Pancreas (tissue), 10 donors: ENCODE results near the gene CDK18. TPM values are rescaled to one million over a fixed set of nuclear protein-coding genes. Genes with fewer than 3 reads are reported as not detected.

Source experiments
- ATAC-seq, 4 donors: fragments of 200-7000 bp; cut with Tn5 transposase; one replicate each; pipeline versions ENCODE4 v1.8.0 to v1.9.1; 2020; ENCODE audit warnings: mild to moderate bottlenecking in 4 of 4, moderate library complexity in 4 of 4
- DNase-seq, 6 donors: peaks; one replicate each; pipeline ENCODE4 v3.0.0-alpha.2; 2020
- FAIRE-seq: peaks from 2 replicates; lab custom pipeline; 2012; peaks lifted over from hg19 to GRCh38; lab: Jason Lieb, UNC
- H3K27ac ChIP-seq, 4 donors: fragments of 200-600 bp; sonication (generic); 1 replicate in 3 of 4; 2 replicates in 1 of 4; pipeline versions ENCODE4 v1.5.0 to v1.8.0; 2020
- H3K27me3 ChIP-seq, 4 donors: fragments of 200-600 bp; one replicate each; pipeline ENCODE4 v1.8.0; 2021
- H3K36me3 ChIP-seq, 3 donors: fragments of 200-600 bp; sonication (generic) in 1 of 3; one replicate each; pipeline versions ENCODE4 v1.5.0 to v1.8.0; 2020 to 2021
- H3K4me1 ChIP-seq, 3 donors: fragments of 200-600 bp; one replicate each; pipeline ENCODE4 v1.8.0; 2021
- H3K4me3 ChIP-seq, 4 donors: fragments of 200-600 bp; sonication (generic) in 2 of 4; one replicate each; pipeline versions ENCODE4 v1.5.0 to v1.8.0; 2020 to 2021
- H3K9me3 ChIP-seq, 4 donors: fragments of 200-600 bp; one replicate each; pipeline ENCODE4 v1.8.0; 2021
- WGBS, 2 donors: extraction: QIAGEN DNeasy Blood & Tissue Kit; methylation state at CpG; one replicate each; pipeline ENCODE4 v1.1.7; 2013; 5-methylcytosine and 5-hydroxymethylcytosine counted together
- intact Hi-C, 3 donors: fragments of 100-400 bp; cut with DNase I; formaldehyde crosslinking; loops; one replicate each; pipeline versions ENCODE4 v1.11.1 to v1.14.2; 2022
- polyA plus RNA-seq, 2 donors: library from polyadenylated mRNA; stranded (reverse); fragments of 200-250 nt; gene quantifications; one replicate each; pipeline ENCODE4 v1.2.3, GENCODE V29; 2013
- total RNA-seq, 6 donors: library from RNA; stranded (reverse); fragmentation: NEBNext Ultra II Directional in 4 of 6; extraction: Animal tissue kit (Norgen Biotek cat#: 25700) in 4 of 6; gene quantifications; one replicate each; pipeline versions ENCODE4 v1.2.1 to v1.2.4, GENCODE V29; 2021 to 2023
- TF ChIP-seq, protein P1 (sequence below), 4 donors: fragments of 200-600 bp; sonication (generic) in 3 of 4; IDR thresholded peaks; one replicate each; pipeline versions ENCODE4 v1.5.0 to v1.8.0; 2021; ENCODE audit warnings: antibody characterized with exemption in 4 of 4
- donor health status: healthy with polysubstance abuse.
- donor health status: DM: no; HTN: no; CAD: no; lungs with moderate emphysema.
- donor health status: DM: no; HTN: no; CAD: no.
- donor health status: control.
- donor health status: control.
- donor health status: Bipolar disorder and iron deficiency.
- donor health status: DM: yes; HTN: yes; CAD: no.
- donor health status: DM: no; HTN: no; CAD: no.
- donor health status: DM: no; HTN: no; CAD: no.
- donor health status: DM: yes; HTN: yes; CAD: no.

Gene CDK18
- total and polyA plus RNA-seq, 8 donors: 7.7 to 35.4 (median 14.3) TPM

DNA sequence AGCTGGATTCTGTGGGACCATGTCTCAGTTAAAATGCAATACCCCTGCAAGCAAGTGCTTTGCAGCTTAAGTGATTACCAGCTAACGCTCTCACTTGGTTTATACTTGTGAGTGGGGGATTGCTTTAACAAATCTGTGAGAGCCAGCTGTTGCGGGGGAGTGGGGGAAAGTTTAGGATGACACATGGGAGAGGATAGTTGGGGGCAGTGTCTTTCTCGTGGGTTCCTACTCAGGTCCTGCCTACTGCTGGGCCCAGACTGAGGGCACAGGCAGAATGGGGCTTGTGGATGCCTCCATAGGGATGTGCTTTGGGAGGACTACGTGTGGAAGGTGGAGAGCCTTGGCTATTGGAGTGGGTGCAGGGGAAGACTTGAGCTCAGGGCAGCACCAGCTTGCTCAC is 67.3 kb downstream of the CDK18 start:
- no peak for DNase-seq
- TF ChIP-seq, protein P1, sequence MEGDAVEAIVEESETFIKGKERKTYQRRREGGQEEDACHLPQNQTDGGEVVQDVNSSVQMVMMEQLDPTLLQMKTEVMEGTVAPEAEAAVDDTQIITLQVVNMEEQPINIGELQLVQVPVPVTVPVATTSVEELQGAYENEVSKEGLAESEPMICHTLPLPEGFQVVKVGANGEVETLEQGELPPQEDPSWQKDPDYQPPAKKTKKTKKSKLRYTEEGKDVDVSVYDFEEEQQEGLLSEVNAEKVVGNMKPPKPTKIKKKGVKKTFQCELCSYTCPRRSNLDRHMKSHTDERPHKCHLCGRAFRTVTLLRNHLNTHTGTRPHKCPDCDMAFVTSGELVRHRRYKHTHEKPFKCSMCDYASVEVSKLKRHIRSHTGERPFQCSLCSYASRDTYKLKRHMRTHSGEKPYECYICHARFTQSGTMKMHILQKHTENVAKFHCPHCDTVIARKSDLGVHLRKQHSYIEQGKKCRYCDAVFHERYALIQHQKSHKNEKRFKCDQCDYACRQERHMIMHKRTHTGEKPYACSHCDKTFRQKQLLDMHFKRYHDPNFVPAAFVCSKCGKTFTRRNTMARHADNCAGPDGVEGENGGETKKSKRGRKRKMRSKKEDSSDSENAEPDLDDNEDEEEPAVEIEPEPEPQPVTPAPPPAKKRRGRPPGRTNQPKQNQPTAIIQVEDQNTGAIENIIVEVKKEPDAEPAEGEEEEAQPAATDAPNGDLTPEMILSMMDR (IDR thresholded peaks at IDR 0.05): no peak
- Histone ChIP-seq H3K27me3 (no peaks in the 10 kb centered on the region), H3K4me1 (peaks cover 0 to 4% (median 0%) of the 10 kb centered on the region in 3 donors), H3K4me3 (no peak overlapping the region), H3K36me3 (no peaks in the 10 kb centered on the region), H3K27ac (no peak overlapping the region), H3K9me3 (no peaks in the 10 kb centered on the region)
- WGBS, 2 donors: 82 to 89% methylated on average over 4 of the region's 4 CpGs
- intact Hi-C loops: no loop called here
- ATAC-seq: no peak
- FAIRE-seq: no peak

DNA sequence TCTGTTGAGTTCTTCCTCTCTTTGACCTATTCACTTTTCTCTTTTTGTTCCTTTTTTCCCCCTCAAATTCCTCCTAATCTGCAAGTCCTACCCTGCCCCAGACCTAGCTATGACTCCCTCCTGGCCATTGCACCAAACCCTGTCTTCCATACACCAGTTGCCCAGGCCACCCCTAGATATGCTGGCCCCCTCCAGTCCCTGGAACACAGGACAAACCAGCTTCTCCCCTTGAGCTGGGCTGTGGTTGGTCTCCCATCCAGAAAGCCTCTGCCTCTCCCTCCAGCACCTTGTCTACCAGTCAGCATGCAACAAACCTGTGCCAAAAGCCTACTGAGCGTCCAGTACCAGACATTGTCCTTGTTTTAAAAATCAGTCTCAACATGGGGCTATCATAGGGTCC is 68.0 kb downstream of the CDK18 start:
- 85 to 89% methylated on average over 1 of the region's 1 CpG for WGBS, 2 donors
- intact Hi-C loops: no loop called here
- ATAC-seq (no peak), FAIRE-seq (no peak), DNase-seq (no peak)
- Histone ChIP-seq H3K36me3 (no peaks in the 10 kb centered on the region), H3K9me3 (no peaks in the 10 kb centered on the region), H3K4me1 (no peaks in the 10 kb centered on the region), H3K27ac (no peak overlapping the region), H3K27me3 (no peaks in the 10 kb centered on the region), H3K4me3 (no peak overlapping the region)
- TF ChIP-seq, protein P1 (IDR thresholded peaks at IDR 0.05): no peak

DNA sequence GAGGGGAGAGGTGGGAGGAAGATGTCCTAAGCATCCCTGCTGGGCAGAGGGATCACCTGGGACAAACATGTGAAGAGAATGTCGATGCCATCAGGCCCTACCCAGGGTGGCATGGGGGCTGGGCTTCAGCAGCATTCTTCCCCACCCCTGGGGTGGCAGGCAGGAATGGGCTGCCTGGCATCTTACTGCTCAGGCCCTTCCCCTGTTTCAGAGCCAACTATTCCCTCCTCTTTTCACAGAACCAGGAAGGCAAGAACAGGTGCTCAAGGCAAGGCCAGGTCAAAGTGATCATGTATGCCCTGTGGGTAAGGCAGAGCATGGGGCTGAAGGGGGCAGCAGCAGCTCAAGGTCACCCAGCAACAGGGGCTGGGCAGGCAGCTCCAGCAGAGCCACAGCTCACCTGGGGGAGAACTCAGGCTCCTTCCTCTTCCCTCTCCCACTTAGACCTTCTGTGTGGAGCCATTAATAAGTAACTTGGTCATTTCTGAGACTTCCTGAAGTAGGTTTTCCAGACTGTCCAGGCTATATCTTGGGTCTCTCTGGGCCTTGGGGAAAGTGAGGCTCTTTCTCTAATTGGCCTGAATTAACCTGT is 70.9 kb downstream of the CDK18 start:
- 38 to 45% methylated on average over 1 of the region's 1 CpG for WGBS, 2 donors
- intact Hi-C loops: no loop called here
- no peaks in the 10 kb centered on the region for H3K27me3 ChIP-seq
- ATAC-seq: peak; percentile 13 to 74 (median 46)
- DNase-seq: peak in 1 of 6 donors; percentile 7
- no peaks in the 10 kb centered on the region for H3K4me1 ChIP-seq
- TF ChIP-seq, protein P1 (IDR thresholded peaks at IDR 0.05): no peak
- no peak overlapping the region for H3K4me3 ChIP-seq
- FAIRE-seq: no peak
- peak overlapping the region in 2 of 4 donors; percentile 34 for H3K27ac ChIP-seq
- no peaks in the 10 kb centered on the region for H3K36me3 ChIP-seq
- H3K9me3 ChIP-seq: no peaks in the 10 kb centered on the region

DNA sequence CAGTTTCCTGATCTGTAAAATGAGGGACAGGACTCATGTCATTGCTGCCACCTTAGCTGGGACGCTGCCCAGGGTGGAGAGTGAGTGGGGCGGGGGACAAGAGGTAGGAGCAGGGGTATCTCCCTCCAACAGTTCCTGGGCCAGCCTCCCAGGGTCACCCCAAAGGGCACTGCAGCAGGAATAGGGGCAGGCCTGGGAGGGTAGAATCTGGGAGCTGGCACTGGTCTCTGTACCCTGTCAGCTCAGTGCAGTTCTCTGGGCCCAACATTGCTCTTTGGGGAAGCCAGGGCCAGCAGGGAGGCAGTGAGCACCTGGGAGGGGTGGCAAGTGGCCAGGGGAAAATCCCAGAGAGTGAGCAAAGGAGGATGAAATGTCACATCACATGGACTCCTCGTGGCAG is 71.5 kb downstream of the CDK18 start:
- ATAC-seq: peak in 3 of 4 donors; percentile 57 to 78 (median 61)
- intact Hi-C loops: no loop called here
- no peaks in the 10 kb centered on the region for H3K9me3 ChIP-seq

More for the DNA sequence above, 71.5 kb downstream of the CDK18 start:
- 64 to 72% methylated on average over 3 of the region's 3 CpGs for WGBS, 2 donors
- H3K27ac ChIP-seq: peak overlapping the region in 2 of 4 donors; percentile 34
- no peak overlapping the region for H3K4me3 ChIP-seq
- H3K36me3 ChIP-seq: no peaks in the 10 kb centered on the region
- no peak for FAIRE-seq
- peak in 2 of 6 donors; percentile 8 to 70 for DNase-seq
- H3K4me1 ChIP-seq: no peaks in the 10 kb centered on the region
- H3K27me3 ChIP-seq: no peaks in the 10 kb centered on the region
- TF ChIP-seq, protein P1 (IDR thresholded peaks at IDR 0.05): no peak
